H1 (cell line): ENCODE measurements around the gene CBLN3. TPM values are rescaled to one million over a fixed set of nuclear protein-coding genes. Genes with fewer than 3 reads are reported as not detected.

Experiments used
- CTCF ChIA-PET: fragments of 300-600 bp; sonication (Branson Sonifier 250); formaldehyde crosslinking; loops from one replicate; lab custom pipeline; 2021; ENCODE audit not compliant: partially characterized antibody; lab: Charles Lee
- POLR2A ChIA-PET: fragments of 300-600 bp; sonication (Branson Sonifier 250); formaldehyde crosslinking; loops from one replicate; lab custom pipeline; 2021; ENCODE audit warnings: inconsistent platforms; ENCODE audit not compliant: partially characterized antibody; lab: Charles Lee
- DNase-seq, 2 experiments: peaks; one replicate each; pipeline versions ENCODE4 v3.0.0 to v3.0.0-alpha.2; 2010 to 2022; ENCODE audit warnings: low spot score in 2 of 2, low read depth in 1 of 2, mixed read lengths in 1 of 2
- FAIRE-seq: peaks from 2 replicates; lab custom pipeline; 2011; peaks lifted over from hg19 to GRCh38; lab: Jason Lieb, UNC
- H2AFZ ChIP-seq: 2 replicates; pipeline ENCODE4 v1.8.1; 2012; ENCODE audit warnings: low read length, inconsistent platforms
- H2AK5ac ChIP-seq: 2 replicates; pipeline ENCODE4 v1.6.1; 2013; ENCODE audit warnings: low read depth, low read length
- H2BK120ac ChIP-seq: replicated peaks from 2 replicates; pipeline ENCODE3; 2013; ENCODE audit warnings: low read depth, low read length, inconsistent platforms
- H2BK12ac ChIP-seq: 2 replicates; pipeline ENCODE4 v1.6.1; 2013; ENCODE audit warnings: low read depth, low read length
- H2BK15ac ChIP-seq: 2 replicates; pipeline ENCODE4 v1.6.1; 2013; ENCODE audit warnings: low read length
- H2BK20ac ChIP-seq: 2 replicates; pipeline ENCODE4 v1.6.1; 2013; ENCODE audit warnings: low read length
- H2BK5ac ChIP-seq: 2 replicates; pipeline ENCODE4 v1.6.1; 2013; ENCODE audit warnings: low read depth, low read length
- H3K14ac ChIP-seq: 2 replicates; pipeline ENCODE4 v1.6.1; 2013; ENCODE audit warnings: inconsistent platforms; ENCODE audit not compliant: insufficient read length
- H3K18ac ChIP-seq: 2 replicates; pipeline ENCODE4 v1.6.1; 2013; ENCODE audit warnings: low read length; ENCODE audit errors: extremely low read depth
- H3K23ac ChIP-seq: 2 replicates; pipeline ENCODE4 v1.6.1; 2013; ENCODE audit warnings: inconsistent platforms; ENCODE audit not compliant: insufficient read length
- H3K23me2 ChIP-seq: 2 replicates; pipeline ENCODE4 v1.6.1; 2013; ENCODE audit warnings: low read depth, low read length
- H3K27ac ChIP-seq: 2 replicates; pipeline ENCODE4 v1.6.1; 2011; ENCODE audit warnings: low read depth, low read length, inconsistent platforms
- H3K27me3 ChIP-seq, 4 experiments: replicated peaks in 1 of 4; 1 replicate in 1 of 4; 2 replicates in 3 of 4; pipeline versions ENCODE4 v1.6.1 to v1.8.1; 2011 to 2013; ENCODE audit warnings: low read length in 3 of 4, mild to moderate bottlenecking in 3 of 4, inconsistent platforms in 2 of 4, mixed read lengths in 2 of 4, moderate library complexity in 1 of 4; ENCODE audit not compliant: control insufficient read depth in 3 of 4, insufficient read depth in 3 of 4; ENCODE audit errors: extremely low read depth in 1 of 4
- H3K36me3 ChIP-seq, 4 experiments: 2 replicates each; pipeline versions ENCODE4 v1.6.1 to v1.8.1; 2011 to 2013; ENCODE audit warnings: mild to moderate bottlenecking in 4 of 4, low read length in 3 of 4, moderate library complexity in 2 of 4, control low read depth in 1 of 4, inconsistent platforms in 1 of 4; ENCODE audit not compliant: insufficient read depth in 4 of 4, control insufficient read depth in 2 of 4
- H3K4ac ChIP-seq: replicated peaks from 2 replicates; pipeline ENCODE3; 2013; ENCODE audit warnings: low read length, low read depth, mixed read lengths, inconsistent platforms; ENCODE audit not compliant: insufficient read length
- H3K4me1 ChIP-seq, 4 experiments: replicated peaks in 1 of 4; 1 replicate in 1 of 4; 2 replicates in 3 of 4; pipeline versions ENCODE4 v1.6.1 to v1.8.1; 2011 to 2013; ENCODE audit warnings: low read length in 3 of 4, inconsistent platforms in 2 of 4, mixed read lengths in 1 of 4; ENCODE audit not compliant: insufficient read depth in 4 of 4, control insufficient read depth in 3 of 4
- H3K4me2 ChIP-seq, 2 experiments: 2 replicates each; pipeline versions ENCODE4 v1.6.1 to v1.8.1; 2011 to 2013; ENCODE audit warnings: low read depth in 2 of 2, low read length in 2 of 2, control low read depth in 1 of 2, inconsistent platforms in 1 of 2, mild to moderate bottlenecking in 1 of 2; ENCODE audit not compliant: insufficient read depth in 1 of 2
- H3K4me3 ChIP-seq, 4 experiments: fragments of 200-600, 300-600 bp in 1 of 4; sonication (generic), shearing (Covaris generic), sonication (Bioruptor Twin) in 1 of 4; 2 replicates each; pipeline versions ENCODE4 v1.5.1 to v1.8.1; 2011 to 2016; ENCODE audit warnings: low read length in 4 of 4, low read depth in 3 of 4, control low read depth in 2 of 4, inconsistent platforms in 2 of 4, mild to moderate bottlenecking in 2 of 4, mixed read lengths in 1 of 4, moderate library complexity in 1 of 4; ENCODE audit not compliant: insufficient read depth in 2 of 4; ENCODE audit errors: extremely low read depth in 1 of 4
- H3K56ac ChIP-seq: replicated peaks from 2 replicates; pipeline ENCODE3; 2013; ENCODE audit warnings: low read depth, mild to moderate bottlenecking, mixed read lengths, low read length, inconsistent platforms; ENCODE audit not compliant: insufficient read length
- H3K79me1 ChIP-seq: 2 replicates; pipeline ENCODE4 v1.6.1; 2013; ENCODE audit warnings: low read depth, low read length, control low read depth
- H3K79me2 ChIP-seq, 2 experiments: 2 replicates each; pipeline versions ENCODE4 v1.6.1 to v1.8.1; 2012 to 2013; ENCODE audit warnings: low read length in 2 of 2, mild to moderate bottlenecking in 2 of 2, inconsistent platforms in 1 of 2; ENCODE audit not compliant: insufficient read depth in 2 of 2, control insufficient read depth in 1 of 2
- H3K9ac ChIP-seq, 4 experiments: replicated peaks in 1 of 4; 1 replicate in 1 of 4; 2 replicates in 3 of 4; pipeline versions ENCODE4 v1.6.1 to v1.8.1; 2011 to 2013; ENCODE audit warnings: low read depth in 3 of 4, low read length in 3 of 4, control low read depth in 2 of 4, mild to moderate bottlenecking in 2 of 4, moderate library complexity in 2 of 4, inconsistent platforms in 1 of 4; ENCODE audit errors: extremely low read depth in 1 of 4
- H3K9me3 ChIP-seq, 2 experiments: 2 replicates each; pipeline versions ENCODE4 v1.6.1 to v1.8.1; 2012 to 2013; ENCODE audit warnings: mild to moderate bottlenecking in 2 of 2, moderate library complexity in 2 of 2, control low read depth in 1 of 2, inconsistent platforms in 1 of 2, low read depth in 1 of 2, low read length in 1 of 2, mixed read lengths in 1 of 2; ENCODE audit not compliant: insufficient read depth in 2 of 2
- H4K20me1 ChIP-seq, 2 experiments: replicated peaks in 1 of 2; 2 replicates each; pipeline versions ENCODE3 to v1.8.1; 2011 to 2013; ENCODE audit warnings: inconsistent platforms in 2 of 2, low read length in 2 of 2, mild to moderate bottlenecking in 1 of 2; ENCODE audit not compliant: insufficient read depth in 2 of 2, control insufficient read depth in 1 of 2
- H4K5ac ChIP-seq: 2 replicates; pipeline ENCODE4 v1.6.1; 2013; ENCODE audit warnings: low read length, low read depth, mixed read lengths, inconsistent platforms; ENCODE audit not compliant: insufficient read length
- H4K8ac ChIP-seq: 2 replicates; pipeline ENCODE4 v1.8.0; 2013; ENCODE audit warnings: mild to moderate bottlenecking, moderate library complexity, low read length, inconsistent platforms; ENCODE audit not compliant: insufficient read depth; ENCODE audit errors: extremely low read depth
- H4K91ac ChIP-seq: replicated peaks from 2 replicates; pipeline ENCODE3; 2013; ENCODE audit warnings: low read length, mixed read lengths, inconsistent platforms; ENCODE audit not compliant: insufficient read length
- E2F6 ChIP-seq: IDR thresholded peaks from 2 replicates; pipeline ENCODE4 v1.6.1; 2012; ENCODE audit warnings: inconsistent platforms
- JUN ChIP-seq: IDR thresholded peaks from 2 replicates; pipeline ENCODE4 v1.6.1; 2011; ENCODE audit warnings: low read depth, mild to moderate bottlenecking, improper control_type of control experiment, low read length
- POLR2AphosphoS5 ChIP-seq: IDR thresholded peaks from 2 replicates; pipeline ENCODE4 v1.6.1; 2011; ENCODE audit warnings: low read depth, low read length
- RAD21 ChIP-seq, 2 experiments: IDR thresholded peaks in 1 of 2; conservative IDR thresholded peaks in 1 of 2; 2 replicates each; pipeline ENCODE4 v1.6.1; 2011; ENCODE audit warnings: low read depth in 2 of 2, low read length in 2 of 2, improper control_type of control experiment in 1 of 2, inconsistent platforms in 1 of 2, mild to moderate bottlenecking in 1 of 2, moderate library complexity in 1 of 2
- RBBP5 ChIP-seq: IDR thresholded peaks from 2 replicates; pipeline ENCODE4 v1.7.1; 2012; ENCODE audit warnings: low read depth, mild to moderate bottlenecking, inconsistent platforms, low read length, moderate library complexity, borderline replicate concordance
- SIX5 ChIP-seq: IDR thresholded peaks from 2 replicates; pipeline ENCODE4 v1.6.1; 2011; ENCODE audit warnings: mild to moderate bottlenecking, low read depth, low read length
- SP4 ChIP-seq: IDR thresholded peaks from 2 replicates; pipeline ENCODE4 v1.6.1; 2012; ENCODE audit warnings: low read length, inconsistent platforms
- WGBS, 2 experiments: shearing (Covaris generic) in 1 of 2; methylation state at CpG; one replicate each; pipeline versions ENCODE4 v1.1.6 to v1.1.7; 2013 to 2015; ENCODE audit warnings: low lambda C conversion rate in 2 of 2, mixed read lengths in 2 of 2, inconsistent platforms in 1 of 2, low coverage in 1 of 2, missing lambda C conversion rate in 1 of 2; ENCODE audit not compliant: insufficient replicate concordance in 2 of 2, insufficient coverage in 1 of 2, insufficient read length in 1 of 2; ENCODE audit errors: extremely low coverage in 1 of 2, missing lambda C conversion rate in 1 of 2; 5-methylcytosine and 5-hydroxymethylcytosine counted together
- polyA plus RNA-seq, 7 experiments: library from polyadenylated mRNA; depleted of rRNA in 3 of 7; stranded (reverse) in 5 of 7; unstranded in 2 of 7; fragments of >200 nt in 5 of 7; fragments of 200-250 nt in 2 of 7; gene quantifications; 1 replicate in 5 of 7; 2 replicates in 1 of 7; 4 replicates in 1 of 7; pipeline versions ENCODE4 v1.2.1 to v1.2.3, GENCODE V29; 2011 to 2013; ENCODE audit warnings: missing spikeins in 2 of 7, mixed read lengths in 2 of 7
- total RNA-seq: library from RNA; stranded (reverse); fragmentation: NEBNext Ultra II Directional; extraction: Animal tissue kit (Norgen Biotek cat#: 25700); gene quantifications from 2 replicates; pipeline ENCODE4 v1.2.1, GENCODE V29; 2021

The CBLN3 gene
- total and polyA plus RNA-seq, 2 of the 8 experiments (the other 6 are each of a cell fraction or from before 2014, with no cell fraction given): 0.54 to 1.00 TPM

GRCh38 chr14:24437736-24438067 lies 8.2 kb upstream of the CBLN3 start:
- Histone ChIP-seq H3K23me2 (peaks cover 6% of the 10 kb centered on the region), H3K56ac (no peak overlapping the region), H4K5ac (no peak overlapping the region)
- TF ChIP-seq E2F6 (no peak), JUN (no peak), RAD21 (IDR thresholded peaks at IDR 0.05 in 1 of 2, conservative IDR thresholded peaks at IDR 0.05 in 1 of 2; ENCODE audit: low read depth in 2 of 2, low read length in 2 of 2) (no peak), SP4 (no peak), POLR2AphosphoS5 (no peak), RBBP5 (no peak), SIX5 (no peak)
- TF ChIP-seq, all 59 proteins: peak for 0
- Histone ChIP-seq H3K9ac (no peak overlapping the region), H3K79me1 (no peaks in the 10 kb centered on the region; the same call in 1 of the 2 replicates), H3K4me2 (no peak overlapping the region), H2BK5ac (no peak overlapping the region), H2AFZ (no peak overlapping the region), H2BK15ac (no peak overlapping the region), H3K9me3 (no peaks in the 10 kb centered on the region), H3K14ac (no peak overlapping the region), H3K27me3 (no peaks in the 10 kb centered on the region), H2BK12ac (no peak overlapping the region), H2BK20ac (no peak overlapping the region), H3K36me3 (peaks cover 10 to 26% (median 14%) of the 10 kb centered on the region in 4 experiments; a peak in 7 of 8 replicates), H3K4me1 (no peaks in the 10 kb centered on the region; a peak in 2 of 7 replicates), H3K27ac (no peak overlapping the region), H2BK120ac (no peak overlapping the region), H4K91ac (no peak overlapping the region), H3K79me2 (no peaks in the 10 kb centered on the region), H3K4me3 (no peak overlapping the region), H3K4ac (no peak overlapping the region), H4K20me1 (peaks cover 1 to 5% of the 10 kb centered on the region in 2 experiments), H3K23ac (no peak overlapping the region), H4K8ac (no peak overlapping the region), H2AK5ac (no peak overlapping the region), H3K18ac (no peak overlapping the region)
- WGBS, 2 experiments: 89% methylated on average over 2 of the region's 2 CpGs; no CpG with 5 or more reads in 1 of the 2 experiments
- CTCF ChIA-PET: interaction anchor here (1.0 to 21.3 kb wide), 18 partner anchors 11 to 195 kb away, joined by 3 to 664 read pairs (median 20); partner anchors contain the start of genes ADCY4, CIDEB, RIPK3 and TINF2
- FAIRE-seq (no peak), DNase-seq (no peak)
- POLR2A ChIA-PET: interaction anchor here (0.7 to 3.2 kb wide), 13 partner anchors 9 to 138 kb away, joined by 3 to 25 read pairs (median 3); partner anchors contain the start of genes ADCY4, CBLN3, DHRS1 and LTB4R
